ENCODE results near the gene KCNB1.

DNA sequence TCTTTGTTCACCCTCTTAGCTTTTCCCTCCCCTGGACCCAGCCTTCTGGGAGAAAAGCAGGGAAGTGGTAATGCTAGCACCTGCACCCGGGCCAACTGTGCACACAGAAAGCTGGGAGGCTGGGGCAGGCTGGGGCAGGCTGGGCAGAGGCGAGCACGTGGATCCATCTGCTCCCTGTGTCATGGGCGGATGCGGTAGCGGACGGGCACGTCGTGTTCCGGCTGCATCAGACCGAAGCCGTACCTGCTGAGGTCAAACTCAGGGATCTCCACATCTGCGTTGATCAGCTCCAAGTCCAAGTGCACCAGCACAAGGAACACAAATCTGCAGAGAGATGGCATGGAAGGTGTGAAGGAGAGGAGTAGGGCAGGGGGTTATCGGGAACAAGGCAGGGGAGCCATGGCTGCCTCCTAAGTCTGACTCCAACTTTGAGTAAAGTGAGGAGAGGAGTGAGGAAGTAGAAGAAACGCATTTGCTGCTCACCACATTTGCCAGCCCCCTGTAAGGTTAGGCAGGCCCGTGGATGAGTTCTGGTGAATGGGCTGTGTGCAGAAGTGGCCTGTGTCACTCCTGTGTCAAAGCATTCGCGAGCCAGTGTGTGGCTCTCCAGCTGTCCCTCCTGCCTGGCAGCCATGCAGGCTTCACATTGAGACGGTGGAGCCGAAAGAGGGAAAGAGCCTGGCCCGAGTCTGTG is 25.4 kb upstream of the KCNB1 start:
- TF ChIP-seq, protein P1, sequence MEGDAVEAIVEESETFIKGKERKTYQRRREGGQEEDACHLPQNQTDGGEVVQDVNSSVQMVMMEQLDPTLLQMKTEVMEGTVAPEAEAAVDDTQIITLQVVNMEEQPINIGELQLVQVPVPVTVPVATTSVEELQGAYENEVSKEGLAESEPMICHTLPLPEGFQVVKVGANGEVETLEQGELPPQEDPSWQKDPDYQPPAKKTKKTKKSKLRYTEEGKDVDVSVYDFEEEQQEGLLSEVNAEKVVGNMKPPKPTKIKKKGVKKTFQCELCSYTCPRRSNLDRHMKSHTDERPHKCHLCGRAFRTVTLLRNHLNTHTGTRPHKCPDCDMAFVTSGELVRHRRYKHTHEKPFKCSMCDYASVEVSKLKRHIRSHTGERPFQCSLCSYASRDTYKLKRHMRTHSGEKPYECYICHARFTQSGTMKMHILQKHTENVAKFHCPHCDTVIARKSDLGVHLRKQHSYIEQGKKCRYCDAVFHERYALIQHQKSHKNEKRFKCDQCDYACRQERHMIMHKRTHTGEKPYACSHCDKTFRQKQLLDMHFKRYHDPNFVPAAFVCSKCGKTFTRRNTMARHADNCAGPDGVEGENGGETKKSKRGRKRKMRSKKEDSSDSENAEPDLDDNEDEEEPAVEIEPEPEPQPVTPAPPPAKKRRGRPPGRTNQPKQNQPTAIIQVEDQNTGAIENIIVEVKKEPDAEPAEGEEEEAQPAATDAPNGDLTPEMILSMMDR (IDR thresholded peaks at IDR 0.05; ENCODE audit: low read depth, low read length) = no peak
- TF ChIP-seq POLR2A (IDR thresholded peaks at IDR 0.05; ENCODE audit: extremely low read depth, insufficient read length) = no peak

Data from NB4 (cell line).